ELF-1 (cell line): ENCODE measurements around the gene GAPDHS.
A peak's percentile ranks its signal among the peaks of the same experiment; 100 is the strongest.

ENCODE experiments used
- DNase-seq: peaks from one replicate; pipeline ENCODE4 v3.0.0-alpha.2; 2016; ENCODE audit warnings: low read depth, low spot score

Gene GAPDHS

GRCh38 chr19:35539314-35539713 is 6.1 kb downstream of the GAPDHS start:
- DNase-seq: no peak

- no peak for DNase-seq
Observed at GRCh38 chr19:35539850-35540249, 6.6 kb downstream of the GAPDHS start.

- DNase-seq: no peak
Observed at GRCh38 chr19:35540356-35540927, 7.2 kb downstream of the GAPDHS start.

GRCh38 chr19:35542209-35542608 is 9.0 kb downstream of the GAPDHS start:
- DNase-seq: no peak

- no peak for DNase-seq
Observed at GRCh38 chr19:35543280-35544109, 10.2 kb downstream of the GAPDHS start.

GRCh38 chr19:35544110-35544802 is 11.0 kb downstream of the GAPDHS start:
- DNase-seq: no peak

- peak; percentile 92 for DNase-seq
Observed at GRCh38 chr19:35545001-35545854, 12.0 kb downstream of the GAPDHS start, which contains the start of gene TMEM147. Gene TMEM147 (plus strand): TSS chr19:35545626. CDS start chr19:35545740, 114 bp downstream.

GRCh38 chr19:35545855-35546381 is 12.7 kb downstream of the GAPDHS start:
- DNase-seq: no peak

GRCh38 chr19:35546532-35546931 is 13.3 kb downstream of the GAPDHS start:
- DNase-seq: no peak

- peak; percentile 82 for DNase-seq
Observed at GRCh38 chr19:35549174-35549788, 16.0 kb downstream of the GAPDHS start.

- DNase-seq: no peak
Observed at GRCh38 chr19:35549879-35550523, 16.7 kb downstream of the GAPDHS start.

- DNase-seq: no peak
Observed at GRCh38 chr19:35551091-35551810, 18.0 kb downstream of the GAPDHS start.

- DNase-seq: no peak
Observed at GRCh38 chr19:35552534-35553384, 19.5 kb downstream of the GAPDHS start.

GRCh38 chr19:35553385-35554000 is 20.2 kb downstream of the GAPDHS start:
- DNase-seq: no peak

- DNase-seq: no peak
Observed at GRCh38 chr19:35554076-35554475, 20.8 kb downstream of the GAPDHS start.

GRCh38 chr19:35555301-35556005 is 22.2 kb downstream of the GAPDHS start:
- DNase-seq: peak; percentile 78

- DNase-seq: no peak
Observed at GRCh38 chr19:35556025-35556590, 22.9 kb downstream of the GAPDHS start.
